HG03442 (cell line): Measurements from ENCODE around the gene RGMA.
"Not testable (repeated sequence)": the region's sequence is repeated elsewhere in the genome, so short reads cannot be mapped to it uniquely, and the experiment has no call there.

Experiments
- ATAC-seq: cut with Tn5 transposase; IDR thresholded peaks from one replicate; pipeline ENCODE4 v1.9.1; 2021; ENCODE audit warnings: mild to moderate bottlenecking, moderate library complexity; ENCODE audit not compliant: unreplicated experiment

The RGMA gene

DNA sequence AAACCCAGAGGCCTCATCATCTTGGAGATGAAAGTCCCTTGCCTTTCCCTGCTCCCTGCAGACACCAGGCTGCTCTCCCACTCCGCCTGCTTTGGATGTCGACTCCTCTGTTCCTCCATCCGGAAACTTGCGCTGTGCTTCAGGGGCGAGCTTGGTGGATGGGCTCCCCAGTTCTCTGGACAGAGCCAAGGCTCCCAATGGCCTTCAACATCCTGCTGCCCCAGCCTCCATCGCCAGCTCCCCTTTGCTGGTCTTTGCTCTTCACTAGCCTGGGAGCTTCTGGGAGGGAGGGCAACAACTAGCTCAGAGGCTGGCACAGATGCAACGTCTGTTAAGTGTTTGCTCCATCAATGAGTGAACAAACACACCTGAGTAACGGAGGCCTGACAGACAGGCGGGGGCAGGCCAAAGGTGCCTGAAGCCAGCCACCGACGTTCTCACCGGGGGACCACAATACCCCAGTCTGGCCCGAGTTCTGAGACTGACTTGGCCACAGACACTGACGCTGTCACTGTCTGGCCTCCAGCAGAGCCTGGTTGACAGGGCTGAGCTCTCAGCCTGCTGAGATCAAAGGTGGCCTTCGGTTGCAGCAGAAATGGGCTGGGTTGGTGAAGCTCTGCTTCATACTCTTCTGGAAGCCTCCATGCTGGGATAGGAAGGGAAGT, 39.0 kb downstream of the RGMA start:
- no peak for ATAC-seq

DNA sequence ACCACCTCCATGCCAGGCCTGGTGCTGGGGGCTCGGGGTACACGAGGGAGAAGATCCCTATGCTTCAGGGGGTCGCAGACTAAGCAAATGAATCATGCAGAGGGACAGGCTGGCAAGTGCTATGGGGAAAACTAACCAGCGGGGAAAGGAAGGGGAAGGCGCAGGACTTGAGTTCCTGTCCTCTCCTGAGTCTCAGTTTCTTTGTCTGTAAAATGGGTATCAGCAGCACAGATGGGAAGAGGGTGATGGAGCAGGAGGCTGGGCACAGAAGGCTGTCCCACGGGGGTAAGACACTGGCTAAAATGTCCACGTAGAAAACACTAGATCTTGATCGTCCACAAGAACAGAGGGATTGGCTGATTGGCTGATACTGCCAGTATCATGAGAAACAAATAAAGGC, 39.8 kb downstream of the RGMA start:
- no peak for ATAC-seq

- no peak for ATAC-seq
Observed at GRCh38 chr15:93048759-93049161, 40.3 kb downstream of the RGMA start.

DNA sequence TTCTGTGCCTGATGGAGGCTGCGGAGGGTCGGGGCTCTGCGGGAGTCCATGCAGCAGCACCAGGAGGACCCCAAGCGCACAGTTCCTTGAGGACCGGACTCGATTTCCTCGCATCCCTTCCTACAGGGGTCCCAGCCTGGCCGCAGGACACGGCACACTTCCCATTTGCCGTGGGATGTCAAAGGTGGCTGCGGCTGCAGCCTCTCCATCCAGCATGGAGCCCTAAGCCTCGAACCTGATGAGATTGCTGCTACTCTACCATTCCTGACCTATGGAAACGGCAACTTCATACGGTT, 40.6 kb downstream of the RGMA start:
- ATAC-seq = no peak

DNA sequence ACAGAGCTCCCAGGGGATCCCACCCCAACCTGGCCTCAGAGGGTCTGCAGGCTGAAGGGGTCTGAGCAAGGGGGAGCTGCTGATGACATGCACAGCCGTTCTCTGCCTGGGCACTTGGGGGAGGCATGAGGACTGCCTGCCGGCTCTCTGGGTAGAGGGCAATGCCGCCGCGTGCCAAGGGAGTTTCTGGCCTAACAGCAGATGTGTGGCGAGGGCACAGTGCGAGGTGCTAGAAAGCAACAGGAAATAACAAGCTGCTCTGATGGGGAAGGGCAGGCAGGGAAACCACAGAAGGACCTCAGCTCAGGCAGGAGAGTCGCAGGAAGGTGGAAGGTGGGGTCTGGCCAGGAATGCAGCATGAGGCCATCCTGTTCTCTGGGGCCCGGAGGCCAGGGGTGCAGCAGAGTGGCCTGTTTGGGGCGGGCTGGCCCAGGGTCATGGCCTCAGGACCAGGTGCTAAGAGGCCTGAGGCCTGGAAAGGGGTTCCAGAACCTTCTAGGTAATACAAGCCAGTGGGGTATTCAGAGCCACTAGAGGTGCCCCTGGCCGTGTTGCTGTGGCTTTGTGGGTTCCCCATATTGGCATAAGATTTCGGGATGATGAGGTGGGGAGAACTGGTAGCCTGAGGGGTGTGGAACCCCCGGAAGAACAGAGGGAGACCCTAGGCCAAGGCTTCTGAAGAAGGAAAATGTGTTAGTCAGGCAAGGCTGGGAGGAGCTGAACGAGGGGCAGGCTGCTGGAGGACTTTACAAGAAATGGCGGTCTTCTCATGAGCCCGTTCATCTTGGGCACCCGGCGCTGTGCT, 41.2 kb downstream of the RGMA start:
- no peak for ATAC-seq

- no peak for ATAC-seq
Observed at GRCh38 chr15:93046721-93047120, 42.3 kb downstream of the RGMA start.

DNA sequence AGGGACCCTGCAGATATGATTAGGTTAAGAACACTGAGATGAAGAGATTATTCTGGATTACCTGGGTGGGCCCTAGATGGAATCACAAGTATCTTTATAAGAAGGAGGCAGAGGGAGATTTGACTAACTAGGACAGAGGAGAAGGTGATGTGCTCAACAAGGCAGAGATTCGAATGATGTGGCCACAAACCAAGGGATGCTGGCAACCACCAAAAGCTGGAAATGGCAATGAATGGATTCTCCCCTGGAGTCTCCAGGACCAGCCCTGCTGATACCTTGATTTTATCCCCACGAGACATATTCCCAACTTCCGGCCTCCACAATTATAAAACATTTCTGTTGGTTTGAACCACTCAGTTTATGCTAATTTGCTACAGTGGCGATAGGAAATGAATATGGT, 42.9 kb downstream of the RGMA start:
- ATAC-seq = no peak

- ATAC-seq = no peak
Observed at GRCh38 chr15:93045191-93045785, 43.7 kb downstream of the RGMA start.

DNA sequence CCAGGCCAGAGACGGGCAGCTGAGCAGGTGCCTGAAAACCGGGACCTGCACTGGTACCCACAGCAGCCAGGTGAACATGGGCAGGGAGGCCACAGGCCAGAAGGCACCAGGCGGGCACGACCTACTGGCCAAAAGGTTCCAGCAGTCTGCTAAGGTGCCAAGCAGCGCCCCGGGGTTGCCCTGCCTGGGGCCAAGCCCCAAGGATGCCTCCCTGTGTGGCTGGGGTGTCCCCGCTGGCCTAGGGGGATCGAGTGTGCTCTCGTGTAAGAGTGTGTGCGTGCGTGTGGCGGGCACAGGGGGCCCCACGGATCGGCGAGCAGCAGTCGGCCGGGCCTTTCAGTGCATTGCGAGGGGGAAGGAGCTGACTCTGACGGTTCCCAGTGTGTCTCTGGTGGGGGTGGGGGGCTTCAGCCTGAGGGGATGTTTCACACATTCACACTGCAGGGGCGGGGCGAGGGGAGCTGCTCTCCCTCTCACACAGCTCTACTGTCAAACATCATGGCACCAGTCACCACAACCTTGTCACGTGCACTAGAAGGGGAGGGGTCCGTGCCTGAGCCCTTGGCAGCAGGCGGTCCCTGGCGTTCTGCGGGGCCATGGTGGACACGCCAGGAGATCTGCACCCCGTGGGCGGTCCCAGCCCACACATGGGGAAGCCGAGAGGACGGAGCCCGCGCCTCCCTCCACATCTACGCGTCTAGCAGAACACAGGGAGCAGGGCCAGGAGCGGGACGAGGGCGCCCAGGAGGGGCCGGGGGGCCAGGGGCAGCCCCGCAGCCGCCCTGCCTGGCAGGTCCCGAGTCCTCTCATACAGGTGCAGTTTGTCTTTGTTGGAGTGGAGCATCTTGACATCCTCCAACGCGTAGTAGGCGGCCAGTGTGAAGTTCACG, 44.5 kb downstream of the RGMA start:
- ATAC-seq = no peak

DNA sequence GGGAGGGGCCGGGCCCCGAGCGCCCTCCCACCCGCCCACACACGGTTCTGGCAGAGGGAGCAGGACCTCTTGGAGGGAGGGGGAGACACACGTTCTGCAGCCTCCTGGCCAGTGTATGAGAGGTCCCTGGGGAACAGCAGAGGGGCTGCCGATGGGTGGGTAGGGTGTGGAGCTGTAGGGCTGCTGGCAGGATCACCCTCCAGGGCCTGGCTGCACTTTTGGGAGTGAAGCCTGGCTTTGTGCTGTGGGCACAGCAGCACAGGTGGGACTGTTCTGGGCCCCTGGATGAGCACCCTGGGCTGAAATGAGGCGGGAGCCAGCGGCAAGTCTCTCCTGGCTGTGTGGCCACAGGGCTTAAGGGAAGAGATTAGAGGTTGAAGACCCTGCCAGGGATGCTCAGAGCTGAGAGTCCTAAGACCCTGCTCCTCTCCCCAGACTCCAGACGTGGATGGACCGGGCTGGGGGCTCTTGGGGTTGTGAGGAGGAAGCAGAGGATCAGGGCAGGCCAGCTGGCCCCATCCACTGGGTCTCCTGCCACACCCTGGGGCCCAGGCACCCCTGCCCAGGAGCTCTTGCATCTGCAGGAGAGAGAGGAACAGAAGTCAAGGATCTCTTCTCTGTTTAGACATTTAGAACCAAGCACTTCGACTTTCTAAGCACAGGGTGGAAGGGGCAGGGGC, 45.2 kb downstream of the RGMA start:
- ATAC-seq = no peak

GRCh38 chr15:93042691-93043378, 46.2 kb downstream of the RGMA start:
- no peak for ATAC-seq

DNA sequence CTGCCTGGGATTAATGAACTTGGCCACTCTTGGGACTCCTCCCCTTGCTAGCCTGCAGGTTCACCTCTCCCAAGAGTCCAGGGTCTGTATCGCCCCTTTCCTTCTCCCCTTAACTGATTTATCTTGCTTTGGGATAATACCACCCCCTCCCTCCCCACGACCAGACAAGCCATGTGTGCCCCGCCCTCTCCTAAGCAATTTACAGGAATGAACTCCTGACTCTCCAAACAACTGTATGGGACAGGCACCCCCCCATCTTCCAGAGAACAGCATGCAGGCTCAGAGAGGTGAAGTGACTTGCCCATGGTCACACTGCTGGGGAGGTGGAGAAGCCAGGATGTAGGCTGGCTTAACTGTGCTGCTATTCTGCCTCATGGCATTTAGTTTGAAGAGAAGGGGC, 46.8 kb downstream of the RGMA start:
- no peak for ATAC-seq

DNA sequence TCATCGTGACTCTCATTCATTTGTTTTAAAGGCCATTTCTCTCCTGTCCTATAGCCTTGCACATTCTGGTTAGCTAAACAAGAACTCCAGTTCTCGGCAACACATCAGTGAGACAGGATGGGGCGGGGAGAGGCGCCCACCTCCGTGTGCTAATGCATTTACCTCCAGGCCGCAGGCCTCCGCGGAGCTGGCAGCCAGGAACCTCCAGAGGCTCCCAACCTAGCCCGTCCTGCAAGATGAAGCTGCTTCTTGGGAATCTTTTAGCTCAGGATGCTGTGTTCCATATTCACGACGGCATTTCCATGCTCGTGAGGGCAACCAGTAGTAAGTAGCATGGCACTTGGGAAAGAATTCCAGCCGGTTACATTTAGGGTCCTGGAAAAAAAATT, 47.9 kb downstream of the RGMA start:
- ATAC-seq = no peak

DNA sequence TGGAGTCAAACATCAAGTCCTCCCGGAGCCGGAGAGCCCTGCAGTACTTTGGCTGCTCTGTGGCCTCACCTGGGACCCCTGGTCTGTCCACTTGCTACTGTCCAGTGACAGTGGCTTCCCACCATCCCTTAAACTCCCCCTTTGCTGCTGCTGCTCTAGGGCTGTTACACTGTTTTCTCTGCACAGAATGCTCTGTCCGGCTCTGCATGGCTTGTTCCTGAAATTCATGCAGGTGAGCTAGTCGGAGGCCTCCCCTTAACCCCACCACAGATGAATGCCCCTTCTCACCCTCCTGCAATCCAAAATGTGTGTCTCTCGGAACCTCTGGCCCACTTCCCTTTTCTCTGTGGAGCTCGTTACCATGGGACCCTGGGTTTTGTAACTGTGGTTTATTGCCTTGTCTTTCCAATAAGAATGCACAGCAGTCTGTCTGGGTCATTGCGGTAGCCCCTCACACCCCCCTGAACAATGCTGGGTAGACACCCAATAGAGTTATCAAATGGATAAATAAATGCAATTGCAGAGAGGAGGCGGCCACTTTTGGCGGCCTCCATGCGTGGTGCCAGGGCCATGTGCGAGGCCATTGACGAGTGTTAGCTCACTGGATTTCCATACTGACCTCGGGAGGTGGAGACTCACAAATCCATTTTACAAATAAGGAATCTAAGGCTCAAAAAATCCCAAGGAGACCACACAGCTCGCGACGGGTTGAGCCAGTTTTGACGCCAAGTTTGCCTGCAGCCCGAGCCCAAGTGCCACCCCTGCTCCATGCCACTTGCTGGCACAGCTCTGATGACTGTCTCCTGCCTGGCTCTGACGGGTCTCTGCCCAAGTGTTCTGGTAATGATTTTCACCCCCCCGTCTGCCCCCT, 48.5 kb downstream of the RGMA start:
- no peak for ATAC-seq

GRCh38 chr15:93039562-93040287, 49.3 kb downstream of the RGMA start:
- ATAC-seq = not testable (repeated sequence)

GRCh38 chr15:93037820-93038705, 50.9 kb downstream of the RGMA start:
- no peak for ATAC-seq

DNA sequence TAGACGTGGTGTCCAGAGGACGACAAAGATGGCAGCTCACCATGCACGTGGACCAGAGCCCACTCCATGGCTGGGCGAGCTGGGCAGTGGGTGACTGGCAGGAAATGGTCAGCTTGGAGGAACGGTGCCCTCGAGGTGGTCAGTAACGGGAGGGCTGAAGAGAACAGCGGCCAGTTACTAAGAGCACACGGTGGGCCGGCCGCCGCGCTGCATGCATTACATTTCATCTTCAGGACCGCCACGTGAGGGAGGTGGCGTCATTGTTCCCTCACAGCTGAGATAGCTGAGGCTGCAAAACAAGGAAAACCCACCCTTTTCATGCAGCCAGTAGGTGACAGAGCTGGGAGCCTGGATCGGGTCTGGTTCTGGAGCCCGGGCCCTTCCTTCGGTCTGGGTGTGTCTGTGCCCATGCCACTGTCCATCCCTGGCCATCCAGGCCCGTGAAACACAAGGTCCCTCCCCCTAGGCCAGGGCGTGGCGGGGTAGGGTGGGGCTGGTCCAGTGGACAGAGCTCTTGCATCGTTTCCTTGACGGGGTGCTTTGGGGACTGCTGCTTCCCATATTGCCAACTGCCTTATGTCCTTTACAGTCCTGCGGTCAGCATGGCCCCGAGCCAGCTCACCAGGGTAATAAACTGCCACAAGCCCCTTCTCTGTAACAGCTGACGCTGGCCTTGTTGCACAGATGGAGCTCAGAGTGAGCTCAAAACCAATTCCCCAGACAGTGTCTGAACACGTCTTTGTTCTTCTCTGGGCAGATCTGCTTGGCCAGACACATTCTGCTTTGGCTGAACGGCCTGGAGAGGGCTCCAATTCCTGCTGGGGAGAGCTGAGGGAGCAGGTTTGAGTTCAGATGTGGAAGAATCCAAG, 51.8 kb downstream of the RGMA start:
- no peak for ATAC-seq
